Astrocyte (in vitro differentiated cells and primary cell): Measurements from ENCODE around the gene LHX2.

Source experiments
- CTCF ChIP-seq: IDR thresholded peaks from 2 replicates; pipeline ENCODE4 v1.5.1; 2011; ENCODE audit warnings: low read depth, mild to moderate bottlenecking, inconsistent platforms, low read length, moderate library complexity; ENCODE audit not compliant: insufficient read depth
- EZH2 ChIP-seq: IDR thresholded peaks from 2 replicates; pipeline ENCODE4 v1.6.1; 2012; ENCODE audit warnings: mild to moderate bottlenecking, low read length, inconsistent platforms; ENCODE audit not compliant: insufficient read depth

- no peak for TF ChIP-seq CTCF
- TF ChIP-seq EZH2, result no peak
These were observed 26.2 kb downstream of the LHX2 start for GRCh38 chr9:124037790-124038189.
